ENCODE measurements around the gene ZC3H12C. TPM values are rescaled to one million over a fixed set of nuclear protein-coding genes. Genes with fewer than 3 reads are reported as not detected.

ZC3H12C gene
- total RNA-seq, 4 donors from 2014 or later = 5.7 to 17.3 (median 11.4) TPM

GRCh38 chr11:110123003-110123402 lies 29.8 kb downstream of the ZC3H12C start:
- TF ChIP-seq POLR2A (IDR thresholded peaks at IDR 0.05) = no peak
- no peak for TF ChIP-seq CTCF (IDR thresholded peaks at IDR 0.05)
- no peak for DNase-seq
- H3K27ac ChIP-seq = no peak overlapping the region
- no peak overlapping the region for H3K4me3 ChIP-seq
- H3K27me3 ChIP-seq = no peaks in the 10 kb centered on the region
- H3K9me3 ChIP-seq = no peaks in the 10 kb centered on the region
- no peaks in the 10 kb centered on the region for H3K4me1 ChIP-seq
- no peaks in the 10 kb centered on the region for H3K36me3 ChIP-seq

- H3K27me3 ChIP-seq = no peaks in the 10 kb centered on the region
- no peak for TF ChIP-seq CTCF (IDR thresholded peaks at IDR 0.05)
- TF ChIP-seq POLR2A (IDR thresholded peaks at IDR 0.05) = no peak
- H3K36me3 ChIP-seq = no peaks in the 10 kb centered on the region
- no peak for DNase-seq
- H3K4me3 ChIP-seq = no peak overlapping the region
- H3K27ac ChIP-seq = no peak overlapping the region
- no peaks in the 10 kb centered on the region for H3K4me1 ChIP-seq
- no peaks in the 10 kb centered on the region for H3K9me3 ChIP-seq
These were observed 31.4 kb downstream of the ZC3H12C start for GRCh38 chr11:110124605-110125004.

- Histone ChIP-seq H3K4me1 (no peaks in the 10 kb centered on the region), H3K36me3 (no peaks in the 10 kb centered on the region), H3K27ac (no peak overlapping the region), H3K4me3 (no peak overlapping the region), H3K9me3 (no peaks in the 10 kb centered on the region), H3K27me3 (no peaks in the 10 kb centered on the region)
- DNase-seq = no peak
- TF ChIP-seq POLR2A (IDR thresholded peaks at IDR 0.05) (no peak), CTCF (IDR thresholded peaks at IDR 0.05) (no peak)
These were observed 32.4 kb downstream of the ZC3H12C start for GRCh38 chr11:110125632-110126031.

- H3K27me3 ChIP-seq = no peaks in the 10 kb centered on the region
- no peaks in the 10 kb centered on the region for H3K36me3 ChIP-seq
- DNase-seq = no peak
- H3K4me1 ChIP-seq = no peaks in the 10 kb centered on the region
- no peak for TF ChIP-seq CTCF (IDR thresholded peaks at IDR 0.05)
- no peak overlapping the region for H3K27ac ChIP-seq
- no peak overlapping the region for H3K4me3 ChIP-seq
- H3K9me3 ChIP-seq = no peaks in the 10 kb centered on the region
These were observed 33.7 kb downstream of the ZC3H12C start for GRCh38 chr11:110126936-110127335.

GRCh38 chr11:110128161-110128560 lies 35.0 kb downstream of the ZC3H12C start:
- Histone ChIP-seq H3K27ac (no peak overlapping the region), H3K36me3 (no peaks in the 10 kb centered on the region), H3K9me3 (no peaks in the 10 kb centered on the region), H3K4me1 (no peaks in the 10 kb centered on the region), H3K4me3 (no peak overlapping the region), H3K27me3 (no peaks in the 10 kb centered on the region)
- no peak for TF ChIP-seq CTCF (IDR thresholded peaks at IDR 0.05)
- no peak for TF ChIP-seq POLR2A (IDR thresholded peaks at IDR 0.05)
- no peak for DNase-seq

GRCh38 chr11:110130642-110131238 lies 37.5 kb downstream of the ZC3H12C start:
- no peaks in the 10 kb centered on the region for H3K36me3 ChIP-seq
- H3K4me1 ChIP-seq = no peaks in the 10 kb centered on the region
- peak in 1 of 3 donors; percentile 49 for DNase-seq
- H3K4me3 ChIP-seq = no peak overlapping the region
- no peaks in the 10 kb centered on the region for H3K9me3 ChIP-seq
- no peaks in the 10 kb centered on the region for H3K27me3 ChIP-seq
- no peak overlapping the region for H3K27ac ChIP-seq
- no peak for TF ChIP-seq CTCF (IDR thresholded peaks at IDR 0.05)
- no peak for TF ChIP-seq POLR2A (IDR thresholded peaks at IDR 0.05)

All from Peyer's patch (tissue), 4 donors.